ENCODE measurements around the gene LRRC66. TPM values are rescaled to one million over a fixed set of nuclear protein-coding genes. Genes with fewer than 3 reads are reported as not detected.

LRRC66 gene
- polyA plus RNA-seq, 3 donors: 0.75 to 1.3 (median 0.76) TPM

DNA sequence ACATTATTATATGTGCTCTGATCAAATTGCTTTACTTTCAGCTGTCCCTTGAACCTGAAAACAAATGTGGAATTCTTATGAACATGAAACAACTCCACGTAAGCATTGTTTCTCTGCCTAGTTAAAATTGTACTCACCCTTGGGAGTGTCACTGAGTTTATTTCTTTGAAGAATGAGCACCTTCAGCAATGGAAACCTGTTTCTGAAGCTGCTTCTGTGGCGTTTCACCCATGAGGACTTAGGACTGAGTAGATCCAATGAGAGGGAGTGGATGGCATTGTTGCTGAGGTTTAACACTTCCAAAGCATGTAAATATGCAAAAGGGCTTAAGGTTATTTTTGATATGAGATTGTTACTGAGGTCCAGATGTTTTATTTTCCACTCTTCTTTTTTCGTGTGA is 3.2 kb downstream of the LRRC66 start:
- DNase-seq (ENCODE audit: extremely low read depth in 1 of 11, low read depth in 9 of 11, low spot score in 4 of 11): no peak

DNA sequence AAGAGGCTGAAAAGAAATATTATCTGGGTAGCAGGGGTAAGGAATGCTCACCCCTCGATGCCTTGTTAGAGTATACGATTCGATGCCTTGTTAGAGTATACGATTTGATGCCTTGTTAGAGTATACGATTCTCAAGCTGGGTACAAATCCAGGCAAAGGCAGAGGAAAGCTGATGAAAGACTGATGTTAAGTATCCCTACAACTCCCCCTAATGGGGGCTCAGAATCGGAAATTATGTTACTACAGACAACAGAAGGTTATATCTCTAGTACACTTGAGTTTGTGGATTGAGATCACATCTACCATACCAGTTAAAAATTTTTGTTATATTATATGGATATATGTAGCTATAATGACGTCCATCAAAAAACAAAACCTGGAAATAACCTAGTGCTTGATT is 4.8 kb downstream of the LRRC66 start:
- DNase-seq (ENCODE audit: extremely low read depth in 1 of 11, low read depth in 9 of 11, low spot score in 4 of 11): no peak

DNA sequence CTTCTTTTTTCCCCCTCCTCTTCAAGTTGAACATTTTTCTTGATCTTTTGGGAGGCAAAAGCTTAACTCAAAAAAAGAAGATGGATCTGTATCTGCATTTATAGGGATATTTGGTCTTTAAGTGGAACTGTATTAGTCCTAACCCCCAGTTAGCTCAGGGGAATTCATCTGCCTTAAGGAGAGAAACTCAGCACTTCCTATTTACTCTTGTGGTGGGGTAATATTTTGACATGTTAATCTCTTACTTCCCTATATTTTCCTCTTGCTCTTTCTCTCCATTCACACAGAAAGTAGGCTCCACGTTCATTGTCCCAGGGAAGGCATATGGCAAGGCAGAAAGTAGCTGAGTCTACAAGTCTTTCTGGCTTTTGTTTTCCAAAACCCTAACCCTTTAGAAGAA is 5.3 kb downstream of the LRRC66 start:
- DNase-seq (ENCODE audit: extremely low read depth in 1 of 11, low read depth in 9 of 11, low spot score in 4 of 11): no peak

DNA sequence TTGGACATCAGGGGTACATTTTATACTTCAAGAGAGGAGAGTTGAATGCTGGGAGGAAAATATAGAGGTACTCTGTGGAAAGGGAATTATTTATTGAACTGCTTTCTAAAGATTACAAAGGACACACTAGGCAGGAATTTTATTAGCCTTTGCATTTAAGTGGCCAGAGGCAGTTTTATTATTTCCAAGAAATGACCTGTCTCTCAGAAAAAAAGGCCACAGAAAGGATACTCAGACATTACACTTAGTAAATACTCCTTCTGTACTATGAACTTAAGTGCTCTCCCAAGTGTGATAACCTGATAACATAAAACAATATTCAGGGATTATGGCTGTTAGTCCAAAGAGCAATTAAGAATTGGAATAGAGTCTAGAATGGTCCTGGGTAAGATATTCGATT is 7.5 kb downstream of the LRRC66 start:
- no peak for DNase-seq (ENCODE audit: extremely low read depth in 1 of 11, low read depth in 9 of 11, low spot score in 4 of 11)

DNA sequence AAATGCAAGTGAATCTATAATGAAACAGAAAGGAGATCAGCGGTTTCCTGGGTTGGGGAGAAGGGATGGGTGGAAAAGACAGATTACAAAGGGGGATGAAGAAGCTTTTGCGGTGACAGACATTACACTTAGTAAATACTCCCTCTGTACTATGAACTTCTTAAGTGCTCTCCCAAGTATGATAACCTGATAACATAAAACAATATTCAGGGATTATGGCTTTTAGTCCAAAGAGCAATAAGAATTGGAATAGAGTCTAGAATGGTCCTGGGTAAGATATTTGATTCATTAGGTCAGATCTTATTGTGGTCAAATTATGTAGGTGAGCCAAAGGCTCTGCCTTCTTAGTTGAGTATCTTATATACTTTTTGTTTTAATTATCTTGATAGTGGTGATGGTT is 9.2 kb downstream of the LRRC66 start:
- DNase-seq (ENCODE audit: extremely low read depth in 1 of 11, low read depth in 9 of 11, low spot score in 4 of 11): no peak

DNA sequence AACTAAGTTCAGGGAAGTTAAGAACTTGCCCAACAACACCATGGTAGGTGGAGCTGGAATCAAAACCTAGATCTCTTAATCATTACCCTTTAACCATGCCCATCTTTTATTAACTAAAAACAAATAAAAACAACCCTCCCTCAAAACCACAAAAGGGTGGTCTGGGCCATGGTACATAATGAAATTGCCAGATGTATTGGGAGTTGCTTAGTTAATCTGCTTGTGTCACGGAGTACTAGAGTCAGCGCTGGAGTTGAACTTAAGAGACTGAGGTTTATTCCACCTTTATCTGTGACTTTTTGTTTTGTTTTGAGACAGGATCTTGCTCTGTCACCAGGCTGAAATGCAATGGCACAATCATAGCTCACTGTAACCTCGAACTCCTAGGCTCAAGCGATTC is 13.3 kb downstream of the LRRC66 start:
- DNase-seq (ENCODE audit: extremely low read depth in 1 of 11, low read depth in 9 of 11, low spot score in 4 of 11): no peak

DNA sequence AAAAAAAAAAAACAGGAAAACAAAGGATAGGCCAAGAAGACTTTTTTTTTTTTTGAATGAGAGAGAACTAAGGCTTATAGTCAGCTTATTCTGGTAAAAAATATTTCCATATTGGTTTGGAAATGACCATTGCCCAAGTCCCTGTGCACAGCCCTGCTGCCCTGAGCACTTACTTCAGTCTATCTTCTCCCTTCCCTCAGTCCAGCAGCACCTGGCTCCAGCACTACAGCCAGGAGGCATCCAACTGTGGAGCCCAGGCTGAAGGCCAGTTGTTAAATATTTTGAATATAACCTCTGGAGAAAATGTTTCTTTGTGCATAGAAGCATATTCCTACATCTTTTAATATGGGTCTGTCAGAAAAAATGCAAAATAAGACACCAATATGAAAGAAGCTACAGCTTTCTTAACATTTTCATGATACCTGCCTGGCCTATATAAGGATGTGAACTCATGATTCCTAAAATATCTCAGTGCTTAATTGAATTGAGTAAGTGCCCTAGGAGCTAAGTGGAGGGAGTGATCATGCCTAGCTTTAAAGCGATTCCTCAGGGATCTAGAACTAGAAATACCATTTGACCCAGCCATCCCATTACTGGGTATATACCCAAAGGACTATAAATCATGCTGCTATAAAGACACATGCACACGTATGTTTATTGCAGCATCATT is 14.4 kb downstream of the LRRC66 start:
- no peak for DNase-seq (ENCODE audit: extremely low read depth in 1 of 11, low read depth in 9 of 11, low spot score in 4 of 11)

DNA sequence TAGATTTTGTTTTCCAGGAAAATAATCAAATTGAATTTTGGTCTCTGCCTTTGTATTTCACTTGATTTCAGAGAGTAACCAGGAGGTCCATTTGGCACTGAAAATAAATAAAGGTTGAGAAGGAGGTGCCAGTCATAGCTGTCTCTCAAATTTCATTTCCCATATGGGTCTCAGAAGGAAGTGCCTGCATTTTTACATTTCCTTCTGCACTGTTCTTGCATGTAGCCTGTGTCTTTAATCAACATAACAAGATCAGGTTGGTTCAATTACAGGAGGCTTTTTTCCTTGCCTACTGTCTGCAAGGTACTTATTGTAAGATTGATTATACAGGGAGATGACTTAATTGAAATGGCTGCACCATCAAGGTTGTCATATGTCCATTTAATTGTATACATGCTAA is 15.7 kb downstream of the LRRC66 start:
- DNase-seq (ENCODE audit: extremely low read depth in 1 of 11, low read depth in 9 of 11, low spot score in 4 of 11): no peak

DNA sequence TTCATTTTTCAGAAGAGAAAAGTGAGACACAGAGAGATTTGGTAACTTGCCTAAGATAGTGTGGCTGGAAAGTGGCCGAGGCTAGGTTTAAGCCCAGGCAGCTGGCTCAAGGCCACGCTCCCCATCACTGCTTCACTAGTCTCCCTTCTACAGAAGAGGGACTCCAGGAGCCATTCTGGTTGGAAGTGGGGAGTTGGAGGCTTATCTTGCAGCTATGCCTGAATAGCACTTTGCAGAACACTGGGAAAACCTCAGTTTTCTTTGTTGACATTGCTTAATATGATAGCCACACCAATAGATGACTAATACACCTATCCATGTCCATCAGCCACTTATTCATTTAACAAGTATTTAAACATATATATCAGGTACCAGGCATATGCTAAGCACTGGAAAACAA is 18.5 kb downstream of the LRRC66 start:
- no peak for DNase-seq (ENCODE audit: extremely low read depth in 1 of 11, low read depth in 9 of 11, low spot score in 4 of 11)

DNA sequence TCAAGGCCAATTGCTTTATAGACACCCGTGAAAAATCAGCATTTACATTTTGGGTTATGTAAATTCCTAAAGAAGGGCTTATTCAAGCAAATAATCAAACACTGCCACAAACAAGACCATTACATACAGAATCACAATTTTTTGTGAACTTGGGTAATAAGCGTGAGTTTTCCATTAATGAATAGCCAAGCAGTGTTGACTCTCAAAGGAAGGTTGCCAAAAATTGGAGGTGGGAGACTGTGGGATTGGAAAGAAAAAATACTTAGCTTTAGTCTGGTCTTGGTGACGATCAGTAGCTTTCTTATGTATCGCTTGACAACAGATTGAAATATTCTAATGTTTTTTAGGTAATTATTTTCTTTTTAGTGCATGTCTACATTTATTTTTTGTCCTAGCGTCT is 20.9 kb downstream of the LRRC66 start:
- no peak for DNase-seq (ENCODE audit: extremely low read depth in 1 of 11, low read depth in 9 of 11, low spot score in 4 of 11)

DNA sequence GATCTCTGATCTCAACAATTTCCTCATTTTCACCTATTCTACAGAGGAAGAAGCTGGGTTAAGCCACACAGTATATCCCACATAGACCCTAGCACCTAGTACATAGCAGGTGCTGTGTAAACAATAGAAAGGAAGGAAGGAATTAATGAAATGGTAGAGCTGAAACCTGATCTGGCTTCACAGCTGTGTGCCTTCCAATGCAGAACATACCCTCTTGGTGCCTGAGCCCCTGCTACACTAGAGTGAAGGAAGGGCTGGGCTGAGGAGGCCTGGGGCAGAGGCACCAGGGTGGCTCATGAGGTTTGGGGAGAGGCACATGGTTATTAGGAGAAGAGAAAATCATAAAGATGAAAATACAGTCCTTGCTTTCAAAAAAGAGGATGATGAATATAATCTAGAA is 21.3 kb downstream of the LRRC66 start:
- no peak for DNase-seq (ENCODE audit: extremely low read depth in 1 of 11, low read depth in 9 of 11, low spot score in 4 of 11)

DNA sequence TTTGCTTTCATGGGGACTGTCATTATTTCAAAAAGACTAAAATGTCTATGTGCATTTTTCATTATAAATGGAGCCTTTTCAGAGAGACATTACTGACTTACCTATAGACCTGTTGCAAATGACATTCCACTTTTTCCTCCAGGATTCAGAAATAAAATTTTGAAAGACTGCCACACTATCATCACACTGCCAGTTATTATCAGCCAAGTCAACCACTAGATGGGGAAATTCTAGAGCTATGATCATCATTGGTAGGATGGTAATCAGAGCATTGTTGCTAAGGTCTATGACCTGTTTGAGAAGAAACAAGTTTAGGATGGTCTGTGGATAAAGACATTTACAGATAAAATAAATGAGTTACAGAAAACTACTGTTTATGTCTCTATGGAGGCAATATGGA is 22.5 kb downstream of the LRRC66 start:
- no peak for DNase-seq (ENCODE audit: extremely low read depth in 1 of 11, low read depth in 9 of 11, low spot score in 4 of 11)

DNA sequence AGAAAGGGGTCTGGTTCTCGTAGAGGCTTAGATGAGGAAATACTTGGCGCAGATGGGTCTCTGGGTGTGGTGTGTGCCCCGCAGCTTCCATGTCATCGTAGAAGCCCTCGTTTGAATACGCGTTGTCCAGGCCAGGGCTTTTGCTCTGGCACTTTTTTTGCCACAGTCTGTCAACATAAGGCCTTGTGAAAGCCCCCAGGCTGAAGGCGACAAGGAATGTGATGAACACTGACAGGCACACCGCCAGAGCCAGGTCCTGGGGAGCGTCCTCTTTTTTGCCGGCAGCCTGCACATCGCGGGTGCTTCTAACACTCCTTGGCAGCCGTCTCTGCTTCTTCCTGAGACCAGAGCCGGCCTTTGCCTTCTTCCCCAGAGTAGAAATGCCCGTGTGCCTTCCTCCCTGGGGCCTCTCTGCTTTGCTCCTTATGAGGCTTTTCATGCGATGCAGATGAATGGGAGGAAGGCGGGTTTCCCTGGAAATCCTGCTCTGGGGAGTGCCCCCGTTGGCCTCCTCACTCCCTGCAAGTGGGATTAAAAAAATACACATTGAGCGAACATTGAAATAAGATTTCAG is 24.4 kb downstream of the LRRC66 start:
- no peak for DNase-seq (ENCODE audit: extremely low read depth in 1 of 11, low read depth in 9 of 11, low spot score in 4 of 11)

DNA sequence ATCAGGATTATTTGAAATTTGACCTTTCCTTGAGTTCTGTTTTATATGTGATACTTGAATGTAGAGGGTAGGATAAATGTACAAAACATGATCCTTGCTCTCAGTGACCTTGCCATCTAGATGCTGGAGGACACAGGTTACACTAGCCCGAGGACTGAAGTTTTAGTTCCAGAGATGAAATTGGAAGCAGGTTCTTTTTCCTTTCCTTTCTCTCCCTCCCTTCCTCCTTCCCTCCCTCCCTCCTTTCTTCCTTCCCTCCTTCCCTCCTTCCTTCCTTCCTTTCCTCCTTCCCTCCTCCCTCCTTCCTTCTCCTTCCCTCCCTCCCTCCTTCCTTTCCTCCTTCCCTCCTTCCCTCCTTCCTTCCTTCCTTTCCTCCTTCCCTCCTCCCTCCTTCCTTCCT is 54.3 kb downstream of the LRRC66 start:
- DNase-seq (ENCODE audit: extremely low read depth in 1 of 11, low read depth in 9 of 11, low spot score in 4 of 11): no peak

DNA sequence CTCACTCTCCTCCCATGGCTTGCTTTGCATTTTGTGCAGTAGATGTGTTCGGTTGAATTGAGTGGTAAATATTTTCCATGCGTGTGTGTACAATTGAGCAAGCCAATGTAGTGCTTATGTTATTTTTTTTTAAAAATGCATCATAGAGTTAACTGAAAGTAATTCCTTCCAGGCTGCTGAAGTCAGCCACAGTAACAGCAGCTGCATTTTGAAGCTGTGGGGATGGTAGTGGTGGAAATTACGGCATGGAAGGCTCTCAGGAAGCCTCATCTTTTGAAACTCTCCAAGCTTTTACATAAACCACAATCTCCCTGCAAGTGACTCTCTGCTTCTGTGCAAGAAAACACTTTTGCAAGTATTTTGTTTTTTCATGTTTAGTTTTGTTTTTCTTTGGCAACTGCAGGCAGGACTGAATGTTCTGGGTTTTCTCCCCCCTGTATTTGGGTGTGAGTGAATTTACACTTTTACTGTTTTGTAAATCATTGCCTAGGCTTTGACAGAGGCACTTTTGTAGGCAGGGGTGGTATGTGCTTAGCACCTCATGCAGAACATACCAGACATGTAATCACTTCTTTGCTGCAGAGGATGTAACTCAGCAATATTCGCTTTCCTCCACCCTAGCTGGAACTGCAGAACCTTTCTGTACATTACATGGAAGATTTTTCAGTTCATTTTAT is 56.2 kb downstream of the LRRC66 start:
- peak in 4 of 11 donors; percentile 4 to 24 (median 10) for DNase-seq (ENCODE audit: extremely low read depth in 1 of 11, low read depth in 9 of 11, low spot score in 4 of 11)

DNA sequence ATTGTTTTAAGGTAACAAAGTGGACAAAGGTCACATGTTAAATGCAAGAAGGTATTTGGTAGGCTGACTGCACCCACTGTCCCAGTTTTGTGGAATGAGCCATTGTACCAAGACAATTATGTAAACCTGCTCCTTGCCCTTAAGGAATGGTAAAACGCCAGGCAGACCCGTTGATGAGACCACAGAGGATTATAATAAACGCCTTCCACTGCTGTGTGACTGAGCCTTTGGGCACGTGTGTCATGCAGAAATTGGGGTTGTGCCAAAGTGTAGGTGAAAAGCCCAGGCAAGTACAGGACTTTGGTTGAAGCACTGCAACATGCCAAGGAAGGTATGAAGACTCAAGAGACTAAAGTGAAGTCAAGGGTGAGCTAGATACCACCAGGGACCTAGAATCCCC is 59.7 kb downstream of the LRRC66 start:
- DNase-seq (ENCODE audit: extremely low read depth in 1 of 11, low read depth in 9 of 11, low spot score in 4 of 11): no peak

DNA sequence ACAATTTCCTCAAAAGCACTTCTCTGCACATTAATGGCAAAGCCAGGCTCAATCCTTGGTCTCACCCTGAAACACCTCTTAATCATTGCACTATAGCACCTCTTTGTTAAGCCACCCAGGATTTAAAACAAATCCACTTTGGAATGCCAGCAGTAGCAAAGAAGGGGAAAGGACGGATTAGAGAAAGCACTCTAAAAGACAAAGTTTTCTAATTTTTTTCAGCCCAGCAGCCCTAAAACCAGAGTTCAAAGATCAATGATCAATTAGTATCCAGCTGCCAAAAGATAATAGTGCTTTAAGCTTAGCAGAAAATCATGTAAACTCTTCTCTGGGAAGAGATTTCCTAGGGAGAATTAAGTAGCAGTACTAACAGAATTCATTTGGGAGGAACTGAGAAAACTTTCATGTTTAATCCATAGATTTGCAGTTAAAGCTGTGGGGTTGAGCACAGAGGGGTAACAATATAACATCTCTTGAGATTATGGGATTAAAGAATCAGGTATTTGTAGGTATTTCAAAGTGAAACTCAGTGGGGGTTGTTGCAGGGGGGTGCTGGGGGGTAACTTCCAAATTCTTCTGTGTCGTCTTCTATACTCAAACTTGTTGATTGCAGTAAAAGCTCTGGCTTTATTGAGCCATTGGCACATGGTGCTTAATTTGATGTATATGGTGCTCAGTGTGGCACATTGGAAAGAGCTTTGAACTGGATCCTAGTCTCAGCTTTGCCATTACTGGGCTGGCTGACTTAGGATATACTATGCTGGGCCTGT is 61.8 kb downstream of the LRRC66 start:
- DNase-seq (ENCODE audit: extremely low read depth in 1 of 11, low read depth in 9 of 11, low spot score in 4 of 11): no peak
